Activated CD4-positive, alpha-beta T cell treated with anti-CD3 and anti-CD28 coated beads for 1 hour (primary cell): ENCODE measurements around the gene AP1S1.
"Not testable (repeated sequence)": the region's sequence is repeated elsewhere in the genome, so short reads cannot be mapped to it uniquely, and the experiment has no call there.

Experiments used
- DNase-seq: peaks from one replicate; pipeline ENCODE4 v3.0.0-alpha.2; 2020

Gene AP1S1

GRCh38 chr7:101171442-101171837, 17.2 kb downstream of the AP1S1 start:
- no peak for DNase-seq

DNA sequence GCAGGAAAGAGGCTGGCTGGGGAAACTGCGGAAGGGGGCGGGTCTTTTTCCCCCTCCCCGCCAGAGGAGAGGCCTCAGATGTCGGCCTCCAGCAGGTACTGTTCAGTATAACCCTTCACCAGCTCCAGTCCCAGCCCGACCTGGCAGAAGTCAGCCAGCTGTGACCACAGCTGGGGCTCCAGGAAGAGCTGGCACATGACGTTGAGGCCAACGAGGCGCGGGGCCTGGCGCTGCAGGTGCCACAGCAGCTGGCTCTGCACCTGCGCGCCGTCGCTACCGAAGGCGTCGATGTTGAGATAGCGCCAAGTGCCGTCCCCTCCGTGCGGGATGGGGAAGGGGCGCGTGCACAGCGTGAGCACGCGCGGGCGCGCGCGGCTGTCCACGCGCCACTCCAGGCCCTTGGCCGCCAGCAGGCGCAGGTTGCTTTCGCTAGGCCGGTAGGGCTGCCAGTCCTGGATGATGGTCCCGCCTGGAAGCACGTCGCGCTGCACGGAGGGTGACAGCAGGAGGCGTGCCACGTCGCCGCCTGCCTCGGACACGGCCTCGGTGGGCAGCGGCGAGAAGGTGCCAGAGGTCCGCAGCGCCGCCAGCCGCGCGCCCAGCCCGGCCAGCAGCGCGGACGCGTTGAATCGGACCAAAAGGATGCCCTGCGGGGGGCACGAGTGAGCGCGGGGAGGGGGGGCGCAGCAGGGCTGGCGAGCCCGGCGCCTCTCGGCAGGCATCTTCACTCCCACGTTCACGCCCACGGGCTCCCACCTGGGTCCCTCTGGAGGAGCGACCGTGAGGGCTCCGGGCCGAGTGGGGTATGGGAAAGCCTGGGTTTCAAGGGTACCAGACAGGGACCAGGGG, 18.0 kb downstream of the AP1S1 start:
- DNase-seq, result no peak

DNA sequence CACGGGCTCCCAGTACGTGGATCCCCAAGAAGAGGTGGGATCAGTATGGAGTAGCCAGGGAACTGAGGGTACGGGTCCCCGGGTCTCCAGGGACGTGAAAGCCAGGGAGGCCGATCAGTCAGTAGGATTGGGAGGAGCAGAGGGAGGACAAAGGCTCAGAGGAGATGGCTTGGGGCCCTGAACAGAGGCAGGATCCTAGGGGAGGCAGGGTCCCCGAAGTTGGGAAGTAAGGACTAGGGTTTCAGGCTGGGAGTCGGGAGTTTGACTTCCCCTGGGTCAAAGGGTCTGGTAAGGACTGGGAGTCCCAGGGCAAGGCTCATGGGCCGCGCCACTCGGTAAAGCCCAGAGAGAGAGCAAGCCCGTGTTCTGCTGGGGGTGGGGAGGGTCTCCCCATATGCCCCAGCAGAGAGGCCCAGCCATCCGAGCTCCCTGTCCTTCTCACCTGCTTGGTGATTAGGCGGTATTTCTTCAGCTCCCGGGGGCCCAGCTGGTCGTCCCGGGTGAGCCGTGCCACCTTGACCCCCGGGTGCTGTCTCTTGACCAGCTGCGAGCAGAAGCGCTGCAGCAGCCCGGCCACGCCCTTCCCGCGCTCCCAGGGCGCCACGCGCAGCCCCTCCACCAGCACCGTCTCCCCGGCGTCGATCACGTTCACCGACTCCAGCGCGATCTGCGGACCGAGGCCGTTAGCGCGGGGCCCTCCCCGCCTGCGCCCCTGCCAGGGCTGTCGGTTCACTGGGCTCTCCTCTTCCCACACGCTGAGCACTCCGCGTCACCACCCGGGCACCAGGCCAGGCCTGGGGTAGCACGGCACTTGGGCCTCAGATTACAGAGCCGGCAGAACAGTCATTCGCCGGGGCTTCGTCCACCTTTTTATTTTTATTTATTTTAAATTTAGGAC, 18.8 kb downstream of the AP1S1 start:
- no peak for DNase-seq

GRCh38 chr7:101173752-101174244, 19.5 kb downstream of the AP1S1 start:
- peak; percentile 35 for DNase-seq

DNA sequence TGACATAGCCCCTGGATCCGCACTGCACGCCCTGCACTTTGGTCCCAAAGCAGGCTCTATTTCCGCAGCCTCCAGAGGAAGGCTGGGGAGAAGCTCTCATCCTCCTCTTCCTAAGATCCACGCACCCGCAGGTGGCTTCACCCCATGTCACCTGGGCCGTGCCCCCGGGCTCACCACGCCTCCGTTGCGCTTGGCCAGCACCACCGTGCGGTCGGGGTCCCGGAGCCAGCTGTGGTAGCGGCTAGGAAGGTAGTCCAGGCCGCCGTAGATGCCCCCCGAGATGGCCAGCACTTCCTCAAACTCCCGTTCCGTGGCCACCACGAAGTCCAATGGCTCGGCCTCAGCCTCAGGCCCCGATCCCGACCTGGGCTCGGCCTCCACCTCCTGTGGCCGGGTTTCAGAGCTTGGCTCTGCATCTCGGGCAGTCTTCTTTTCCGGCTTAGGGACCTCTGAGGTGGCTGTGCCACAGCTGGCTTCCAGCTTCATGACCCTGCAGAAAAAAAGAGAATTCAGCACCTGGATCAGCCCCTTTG, 20.1 kb downstream of the AP1S1 start:
- DNase-seq, result no peak

DNA sequence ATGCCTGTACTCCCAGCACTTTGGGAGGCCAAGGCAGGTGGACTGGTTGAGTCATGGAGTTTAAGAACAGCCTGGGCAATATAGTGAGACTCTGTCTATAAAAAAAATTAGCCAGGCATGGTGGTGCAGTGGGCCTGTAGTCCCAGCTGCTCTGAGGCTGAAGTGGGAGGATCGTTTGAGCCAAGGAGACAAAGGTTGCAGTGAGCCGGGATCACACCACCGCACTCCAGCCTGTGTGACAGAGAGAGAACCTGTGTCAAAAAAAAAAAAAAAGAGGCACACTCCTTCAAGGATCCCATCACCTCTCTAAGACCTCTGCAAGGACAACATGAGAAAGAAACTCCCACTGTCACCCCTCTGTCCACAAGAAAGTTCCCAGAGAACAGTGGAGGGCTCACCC, 21.4 kb downstream of the AP1S1 start:
- no peak for DNase-seq

GRCh38 chr7:101177644-101178043, 23.4 kb downstream of the AP1S1 start:
- no peak for DNase-seq

GRCh38 chr7:101179117-101179516, 24.8 kb downstream of the AP1S1 start:
- DNase-seq, result no peak

- no peak for DNase-seq
These were observed 25.4 kb downstream of the AP1S1 start for GRCh38 chr7:101179713-101180112.

GRCh38 chr7:101180130-101180755, 26.0 kb downstream of the AP1S1 start, which contains the start of gene NAT16:
Gene NAT16 (minus strand): TSS chr7:101180293. CDS start chr7:101174807, 5,486 bp downstream.
- no peak for DNase-seq

DNA sequence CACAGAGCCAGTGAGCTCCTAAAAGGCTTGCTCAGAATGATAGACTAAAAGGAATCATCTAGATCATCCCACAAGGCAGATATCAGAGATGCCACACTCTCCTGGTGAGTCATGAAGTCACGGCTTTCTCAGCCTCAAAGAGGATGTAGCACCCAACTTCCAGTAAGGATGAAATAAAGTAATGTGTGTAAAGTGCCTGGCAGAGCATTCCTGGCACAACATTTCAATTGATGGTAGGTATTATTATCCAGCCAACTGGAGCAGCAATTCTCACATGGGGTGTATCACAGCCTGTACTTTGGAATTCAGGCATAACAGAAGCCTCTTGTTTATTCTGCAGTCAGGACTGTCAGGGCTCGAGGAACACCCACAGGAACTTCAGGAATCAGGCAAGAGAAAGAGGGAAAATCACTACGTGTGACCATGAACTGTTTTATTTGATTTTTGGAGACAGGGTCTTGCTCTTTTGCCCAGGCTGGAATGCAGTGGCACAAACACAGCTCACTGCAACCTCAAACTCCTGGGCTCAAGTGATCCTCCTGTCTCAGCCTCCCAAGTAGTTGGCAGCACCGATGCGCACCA, 31.1 kb downstream of the AP1S1 start:
- no peak for DNase-seq

DNA sequence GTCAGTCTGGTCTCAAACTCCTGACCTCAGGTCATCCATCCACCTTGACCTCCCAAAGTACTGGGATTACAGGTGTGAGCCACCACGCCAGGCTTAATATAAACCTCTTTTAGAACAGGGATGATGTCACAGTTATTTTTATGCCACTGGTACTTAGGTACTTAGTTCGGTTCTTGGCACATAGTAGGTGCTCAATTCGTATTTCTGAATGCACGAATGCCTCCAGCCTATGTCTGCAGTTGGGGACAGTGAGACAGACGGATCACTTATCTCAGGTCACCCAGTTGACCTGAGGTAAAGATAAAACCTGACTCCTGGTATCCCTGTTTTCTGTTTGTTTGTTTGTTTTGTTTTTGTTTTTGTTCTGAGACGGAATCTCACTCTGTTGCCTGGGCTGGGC, 31.9 kb downstream of the AP1S1 start:
- DNase-seq, result no peak

DNA sequence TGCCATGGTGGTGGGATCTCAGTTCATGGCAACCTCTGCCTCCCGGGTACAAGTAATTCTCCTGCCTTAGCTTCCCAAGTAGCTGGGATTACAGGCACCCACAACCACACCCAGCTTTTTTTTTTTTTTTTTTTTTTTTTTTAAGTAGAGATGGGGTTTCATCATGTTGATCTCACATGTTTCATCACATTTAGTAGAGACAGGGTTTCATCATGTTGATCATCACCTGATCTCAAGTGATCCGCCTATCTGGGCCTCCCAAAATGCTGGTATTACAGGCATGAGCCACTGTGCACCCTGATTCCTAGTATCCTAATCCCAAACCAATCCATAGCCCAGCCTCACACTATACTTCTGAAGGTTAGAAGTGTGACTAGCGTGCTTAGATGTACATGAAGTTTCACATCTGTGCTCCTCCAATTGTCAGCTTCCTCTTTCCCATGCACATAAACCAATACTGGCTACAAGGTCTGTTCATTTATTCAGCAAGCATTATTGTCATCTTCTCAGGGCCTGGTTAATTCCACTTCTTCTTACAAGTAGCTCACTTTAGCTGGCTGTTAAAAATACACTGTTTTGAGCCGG, 32.7 kb downstream of the AP1S1 start:
- DNase-seq, result no peak

DNA sequence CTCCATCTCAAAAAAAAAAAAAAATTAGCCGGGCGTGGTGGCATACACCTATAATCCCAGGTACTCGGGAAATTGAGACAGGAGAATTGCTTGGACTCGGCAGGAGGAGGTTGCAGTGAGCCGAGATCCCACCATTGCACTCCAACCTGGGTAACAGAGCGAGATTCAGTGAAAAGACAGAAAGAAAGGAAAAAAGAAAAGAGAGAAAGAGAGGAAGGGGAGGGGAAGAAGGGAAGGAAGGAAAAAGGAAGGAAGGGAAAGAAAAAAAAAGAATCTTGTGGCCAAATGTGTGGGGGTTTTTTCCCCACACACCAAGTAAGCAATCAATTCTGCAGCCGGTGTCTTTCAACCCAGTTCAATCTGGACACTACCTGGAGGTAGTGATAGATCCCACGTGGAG, 34.8 kb downstream of the AP1S1 start:
- DNase-seq, result no peak

DNA sequence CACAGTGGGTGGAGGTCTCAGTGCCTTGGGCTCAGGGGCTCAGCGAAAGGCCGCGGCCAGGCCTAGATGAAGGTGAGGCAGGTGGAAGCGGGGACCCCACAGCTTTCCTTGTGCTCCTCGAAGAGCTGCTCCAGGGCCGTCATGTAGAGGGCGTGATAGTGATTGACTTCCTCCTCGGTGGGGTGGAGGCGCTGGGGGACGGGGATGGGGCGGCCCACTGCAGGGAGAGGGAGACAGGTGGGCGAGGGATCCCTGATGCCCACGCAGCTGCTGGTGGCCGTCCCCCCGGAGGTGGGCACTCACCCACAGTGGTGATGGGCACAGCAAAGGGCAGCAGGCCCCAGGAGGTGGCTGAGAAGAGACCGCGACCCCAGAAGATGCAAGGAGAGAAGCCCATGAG, 41.6 kb downstream of the AP1S1 start:
- no peak for DNase-seq

GRCh38 chr7:101197991-101198390, 43.7 kb downstream of the AP1S1 start:
- no peak for DNase-seq

DNA sequence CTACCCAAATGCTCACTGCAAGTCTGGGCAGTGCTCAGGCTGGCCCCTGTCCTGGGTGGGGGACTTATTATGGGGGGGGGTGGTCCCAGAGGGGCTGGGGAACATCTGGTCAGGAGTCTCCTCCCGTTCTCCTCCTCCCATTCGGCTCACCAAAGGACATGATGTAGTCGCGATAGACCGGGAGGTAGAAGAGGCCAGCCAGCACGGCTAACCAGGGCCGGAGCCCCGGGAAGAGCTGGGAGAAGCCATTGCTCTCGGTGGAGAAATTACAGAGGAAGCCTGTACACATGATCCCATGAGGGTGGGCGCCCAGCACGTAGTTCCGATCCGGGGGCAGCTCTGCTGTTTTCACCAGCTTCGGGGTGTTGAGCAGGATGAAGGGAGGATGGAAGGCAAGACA, 44.2 kb downstream of the AP1S1 start:
- DNase-seq, result no peak

DNA sequence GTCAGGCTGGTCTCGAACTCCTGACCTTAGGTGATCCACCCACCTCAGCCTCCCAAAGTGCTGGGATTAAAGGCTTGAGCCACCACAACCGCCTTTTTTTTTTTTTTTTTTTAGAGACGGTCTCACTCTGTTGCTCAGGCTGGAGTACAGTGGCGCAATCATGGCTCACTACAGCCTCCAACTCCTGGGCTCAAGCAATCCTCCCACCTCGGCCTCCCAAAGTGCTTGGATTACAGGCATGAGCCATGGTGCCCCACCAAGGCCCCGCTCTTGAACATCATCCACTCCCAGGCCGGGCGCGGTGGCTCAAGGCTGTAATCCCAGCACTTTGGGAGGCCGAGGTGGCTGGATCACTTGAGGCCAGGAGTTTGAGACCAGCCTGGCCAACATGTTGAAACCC, 45.2 kb downstream of the AP1S1 start:
- DNase-seq, result not testable (repeated sequence)

DNA sequence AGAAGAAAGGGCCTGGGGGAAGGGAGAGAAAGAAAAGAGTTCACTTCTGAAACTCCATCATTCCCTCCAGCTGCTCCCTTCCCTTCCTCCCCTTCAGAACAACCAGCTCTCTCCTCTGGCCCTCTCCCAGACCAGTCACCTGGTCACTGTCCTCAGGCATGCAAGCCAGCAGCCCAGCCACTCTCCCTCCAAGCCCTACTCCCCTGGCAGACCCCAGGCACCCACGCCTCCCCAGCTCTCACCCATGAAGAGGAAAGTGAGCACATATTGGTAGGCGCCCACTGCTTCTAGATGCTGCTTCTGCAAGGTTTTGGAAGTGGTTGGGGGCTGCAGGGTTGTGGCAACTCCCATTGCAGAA, 46.2 kb downstream of the AP1S1 start:
- DNase-seq, result no peak

- DNase-seq, result no peak
These were observed 46.8 kb downstream of the AP1S1 start, which contains the start of gene MOGAT3 for GRCh38 chr7:101200862-101201599. Gene MOGAT3 (minus strand): TSS chr7:101201036. CDS start chr7:101200854, 182 bp downstream.
